NK-92 (cell line): ENCODE measurements around the gene AP3S1.
"Not testable (repeated sequence)": the region's sequence is repeated elsewhere in the genome, so short reads cannot be mapped to it uniquely, and the experiment has no call there.

Experiments
- DNase-seq: peaks from one replicate; lab custom pipeline; 2025; ENCODE audit not compliant: unreplicated experiment; lab: John Stamatoyannopoulos, UW

AP3S1 gene

GRCh38 chr5:115824983-115825382 lies 16.8 kb upstream of the AP3S1 start:
- not testable (repeated sequence) for DNase-seq

GRCh38 chr5:115825948-115826347 lies 15.8 kb upstream of the AP3S1 start:
- DNase-seq, result no peak

- no peak for DNase-seq
Measured at GRCh38 chr5:115829913-115830312, 11.8 kb upstream of the AP3S1 start.

DNA sequence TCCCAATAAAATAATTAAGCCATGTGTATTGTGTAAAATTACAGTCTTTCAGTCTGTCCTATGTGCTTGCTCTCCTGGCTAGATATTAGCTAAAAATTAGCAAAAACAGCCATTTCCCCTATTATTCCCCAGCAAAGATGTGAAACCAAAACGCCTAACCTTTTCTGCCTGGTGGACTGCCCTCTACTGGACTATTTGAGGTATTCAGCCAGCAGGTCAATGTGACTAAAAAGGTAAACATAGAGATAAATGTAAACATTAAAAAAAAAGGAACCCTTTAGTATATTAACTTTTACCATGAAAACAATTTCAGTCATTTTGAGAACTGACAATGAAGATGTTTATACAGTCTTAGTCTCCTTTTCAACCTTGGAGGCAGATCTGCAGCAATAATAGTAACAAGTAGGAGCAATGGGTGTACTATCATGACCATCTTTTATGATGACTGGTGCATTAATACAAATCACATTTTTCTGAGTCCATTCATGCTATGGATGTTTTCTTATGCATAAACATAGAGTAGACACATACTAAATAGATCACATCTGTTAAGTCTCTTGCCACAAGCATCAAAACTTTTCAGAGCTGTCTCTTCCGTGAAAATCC lies 10.5 kb upstream of the AP3S1 start:
- DNase-seq, result no peak

- DNase-seq, result no peak
Measured at GRCh38 chr5:115835481-115835880, 6.3 kb upstream of the AP3S1 start.

DNA sequence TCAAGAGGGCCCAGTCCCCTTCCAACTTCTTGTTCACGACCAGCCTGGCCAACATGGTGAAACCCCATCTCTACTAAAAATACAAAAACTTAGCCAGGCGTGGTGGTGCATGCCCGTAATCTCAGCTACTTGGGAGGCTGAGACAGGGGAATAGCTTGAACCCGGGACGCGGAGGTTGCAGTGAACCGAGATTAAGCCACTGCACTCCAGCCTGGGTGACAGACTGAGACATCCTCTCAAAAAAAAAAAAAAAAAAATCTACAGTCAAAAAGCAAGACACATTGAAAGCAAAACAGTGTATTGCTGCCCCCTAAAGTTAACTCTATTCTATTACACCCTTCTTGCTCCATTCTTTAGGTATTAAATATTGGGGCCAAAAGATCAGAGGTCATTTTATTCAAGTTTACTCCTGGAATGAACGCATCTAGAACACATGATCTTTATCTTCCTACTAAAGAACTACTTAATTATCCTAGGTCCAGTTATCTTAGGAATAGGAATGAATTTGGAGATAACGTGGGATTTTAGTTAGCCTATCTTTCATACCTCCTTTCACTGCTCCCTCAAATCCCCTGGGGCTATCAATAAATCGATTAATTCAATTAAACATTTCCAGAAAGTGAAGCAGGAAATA lies 2.7 kb upstream of the AP3S1 start:
- DNase-seq, result no peak

- no peak for DNase-seq
Measured at GRCh38 chr5:115840873-115841272, 862 bp upstream of the AP3S1 start.

DNA sequence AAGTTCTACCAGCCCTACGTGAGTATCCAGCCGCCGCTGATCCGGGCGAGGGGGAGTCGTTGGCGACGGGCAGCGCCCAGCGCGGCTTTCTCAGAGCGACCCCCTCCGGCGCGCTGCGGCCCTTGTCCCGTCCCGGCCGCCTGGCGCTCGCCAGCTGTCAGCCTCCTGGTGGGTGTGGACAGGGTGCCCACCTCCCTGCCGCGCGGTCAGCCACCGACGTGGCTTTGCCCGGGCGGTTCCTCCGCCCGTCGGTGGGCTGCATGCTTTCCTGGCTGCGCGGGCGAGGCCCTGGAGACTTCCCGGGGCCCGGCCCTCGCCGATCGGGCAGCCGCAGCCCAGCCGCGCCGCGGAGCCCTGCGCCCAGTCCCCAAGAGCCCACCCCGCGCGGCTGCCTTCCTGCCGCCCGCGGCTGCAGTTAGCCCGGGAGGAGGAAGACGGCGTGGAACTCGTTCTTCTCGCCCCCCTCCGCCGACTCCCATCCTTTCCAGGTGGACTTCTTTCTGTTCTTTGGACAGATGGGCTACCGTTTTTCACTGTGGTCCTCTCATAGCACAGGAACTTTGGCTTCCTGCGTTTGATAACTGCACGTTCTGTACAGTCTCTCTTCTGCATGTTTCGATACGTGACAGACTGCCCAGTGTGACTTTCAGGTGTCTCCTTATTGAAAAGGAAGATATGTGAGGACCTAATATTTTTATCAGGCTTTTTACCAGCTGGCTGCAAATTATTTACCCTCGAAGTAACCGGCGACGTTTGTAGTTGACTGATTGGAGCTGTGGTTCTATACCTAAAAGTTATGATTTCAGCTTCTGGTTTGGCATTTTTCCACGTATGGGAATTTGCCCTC lies 577 bp downstream of the AP3S1 start:
- no peak for DNase-seq

DNA sequence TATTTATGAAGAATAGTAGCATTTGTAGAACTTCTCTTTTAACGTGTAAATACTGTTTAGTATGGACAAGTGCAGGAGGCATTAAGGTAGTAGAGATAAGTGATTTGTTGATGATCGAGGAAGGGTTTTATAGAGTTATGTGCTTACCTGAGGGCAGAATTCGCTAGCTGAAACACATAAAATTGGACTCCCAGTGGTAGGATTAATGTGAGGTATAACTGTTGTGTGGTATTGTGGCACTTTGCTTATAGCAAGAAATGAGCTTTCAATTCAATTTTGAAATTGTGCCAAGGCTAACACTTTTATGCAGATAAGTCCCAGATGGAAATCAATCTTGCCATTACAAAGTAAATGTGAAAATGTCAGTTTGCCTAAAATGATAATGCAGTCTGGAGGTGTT lies 1.2 kb downstream of the AP3S1 start:
- no peak for DNase-seq

GRCh38 chr5:115843444-115844130 lies 1.9 kb downstream of the AP3S1 start:
- DNase-seq, result no peak

GRCh38 chr5:115844321-115844817 lies 2.6 kb downstream of the AP3S1 start:
- no peak for DNase-seq

DNA sequence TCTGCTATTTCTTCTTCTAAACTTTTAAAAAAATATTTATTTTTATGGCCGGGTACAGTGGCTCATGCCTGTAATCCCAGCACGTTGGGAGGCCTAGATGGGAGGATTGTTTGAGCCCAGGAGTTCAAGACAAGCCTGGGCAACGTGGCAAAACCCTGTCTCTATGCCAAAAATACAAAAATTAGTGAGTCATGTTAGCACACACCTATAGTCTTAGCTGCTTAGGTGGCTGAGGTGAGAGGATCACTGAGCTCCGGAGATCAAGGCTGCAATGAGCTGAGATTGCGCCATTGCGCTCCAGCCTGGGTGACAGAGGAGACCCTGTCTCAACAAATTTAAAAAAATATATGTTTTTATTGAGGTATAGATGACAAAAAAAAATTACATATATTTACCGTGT lies 5.6 kb downstream of the AP3S1 start:
- no peak for DNase-seq

DNA sequence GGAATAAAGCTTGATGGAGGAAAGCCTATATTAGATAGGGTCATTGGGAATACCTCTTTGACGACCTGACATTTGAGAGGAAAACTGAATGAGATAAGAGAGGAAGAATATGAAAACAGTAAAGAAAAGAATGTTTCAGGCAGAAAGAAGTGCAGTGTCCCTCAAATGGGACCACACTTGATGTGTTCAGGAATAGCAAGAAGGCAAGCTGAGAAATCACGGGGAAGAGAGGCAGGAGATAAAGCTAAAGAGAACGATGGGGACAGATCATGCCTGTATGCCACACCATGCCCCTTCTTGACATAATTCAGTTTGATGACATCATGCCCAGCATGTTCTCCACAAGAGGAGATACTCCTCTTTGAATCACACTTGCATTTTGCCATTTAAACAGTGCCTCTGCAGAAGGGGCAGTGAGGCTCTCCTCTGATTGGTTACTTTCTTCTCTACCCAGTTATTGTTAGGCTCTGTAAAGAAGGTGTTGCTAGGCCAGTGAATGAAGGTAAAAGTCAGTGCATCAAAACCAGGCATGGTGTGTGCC lies 7.6 kb downstream of the AP3S1 start:
- DNase-seq, result no peak

DNA sequence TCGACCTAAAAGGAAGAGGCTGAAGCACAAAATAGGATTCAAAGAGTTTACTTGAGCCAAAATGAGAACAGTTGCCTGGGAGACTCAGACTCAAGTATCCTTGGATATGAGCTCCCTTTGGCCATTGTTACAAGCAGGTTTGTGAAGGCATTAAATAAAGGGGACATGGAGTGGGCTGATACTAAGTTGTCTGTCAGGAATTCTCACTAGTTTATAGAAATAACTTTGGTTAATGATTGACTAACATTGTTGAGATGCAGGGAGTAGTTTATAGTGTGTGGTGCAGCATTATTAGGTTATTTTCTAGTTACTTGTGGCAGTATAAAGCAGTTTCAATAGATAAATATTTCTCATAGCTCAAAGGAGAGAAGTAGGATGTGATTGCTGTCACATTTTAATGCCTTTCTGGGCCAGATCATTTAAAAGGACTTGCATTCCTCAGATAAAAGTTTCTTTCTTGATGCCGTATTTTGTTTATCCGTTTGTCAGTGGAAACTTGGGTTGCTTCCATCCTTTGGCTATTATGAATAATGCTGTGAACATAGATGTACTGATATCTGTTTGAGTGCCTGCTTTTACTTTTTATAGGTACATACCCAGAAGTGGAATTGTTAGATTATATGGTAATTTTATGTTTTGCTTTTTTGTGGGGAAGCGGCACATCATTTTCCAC lies 9.1 kb downstream of the AP3S1 start:
- no peak for DNase-seq

DNA sequence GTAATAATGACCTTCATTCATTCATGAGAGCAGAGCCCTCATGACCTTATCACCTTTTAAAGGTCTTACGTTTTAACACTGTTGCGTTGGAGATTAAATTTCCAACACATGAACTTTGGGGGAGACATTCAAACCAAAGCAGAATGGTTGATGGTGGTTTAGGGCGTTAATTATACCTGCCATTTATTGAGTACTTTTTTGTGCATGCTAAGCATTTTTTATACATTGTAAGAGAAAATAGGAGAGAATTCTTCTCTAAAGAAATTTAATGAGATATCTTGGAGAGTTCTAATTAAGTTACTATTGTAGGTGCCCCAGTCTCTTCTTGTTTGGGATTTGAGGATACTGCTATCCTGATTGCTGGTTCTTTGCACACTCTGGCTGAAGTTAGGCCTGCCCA lies 12.4 kb downstream of the AP3S1 start:
- no peak for DNase-seq

- DNase-seq, result no peak
Measured at GRCh38 chr5:115855959-115856358, 14.2 kb downstream of the AP3S1 start.

GRCh38 chr5:115857057-115857479 lies 15.3 kb downstream of the AP3S1 start:
- DNase-seq, result no peak

DNA sequence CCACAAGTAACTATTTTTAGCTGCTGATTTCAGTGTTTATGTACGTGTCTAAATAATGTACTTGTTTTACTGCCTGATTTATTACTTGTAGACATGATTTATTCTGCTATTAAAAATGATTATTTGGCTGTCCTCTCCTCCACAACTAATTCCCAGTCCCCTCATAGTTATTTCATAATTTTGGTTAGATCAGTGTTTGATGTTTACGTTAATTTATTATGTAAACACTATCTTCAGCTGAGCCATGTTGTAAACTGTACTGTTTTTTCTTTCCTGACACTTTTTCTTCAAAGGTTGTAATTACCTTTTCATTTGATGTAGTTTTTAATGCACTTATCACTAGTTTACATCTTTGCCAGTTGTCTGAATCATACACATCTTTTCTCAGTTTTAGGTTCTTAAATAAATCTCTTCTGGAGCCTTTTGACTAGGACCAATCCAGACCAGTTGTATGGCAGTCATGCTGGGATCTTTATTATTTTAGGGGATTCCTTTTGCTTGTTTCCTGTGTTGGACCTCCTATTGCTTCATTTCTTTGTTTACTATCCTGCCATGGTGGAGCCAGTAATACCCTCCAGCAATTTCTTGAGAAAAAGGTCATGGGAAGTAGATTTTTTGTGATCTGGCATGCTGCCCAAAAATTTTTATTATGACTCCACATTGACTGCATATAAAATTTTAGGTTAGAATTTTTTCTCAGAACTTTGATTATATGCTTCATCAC lies 16.1 kb downstream of the AP3S1 start:
- DNase-seq, result no peak

- no peak for DNase-seq
Measured at GRCh38 chr5:115858396-115858795, 16.7 kb downstream of the AP3S1 start.

DNA sequence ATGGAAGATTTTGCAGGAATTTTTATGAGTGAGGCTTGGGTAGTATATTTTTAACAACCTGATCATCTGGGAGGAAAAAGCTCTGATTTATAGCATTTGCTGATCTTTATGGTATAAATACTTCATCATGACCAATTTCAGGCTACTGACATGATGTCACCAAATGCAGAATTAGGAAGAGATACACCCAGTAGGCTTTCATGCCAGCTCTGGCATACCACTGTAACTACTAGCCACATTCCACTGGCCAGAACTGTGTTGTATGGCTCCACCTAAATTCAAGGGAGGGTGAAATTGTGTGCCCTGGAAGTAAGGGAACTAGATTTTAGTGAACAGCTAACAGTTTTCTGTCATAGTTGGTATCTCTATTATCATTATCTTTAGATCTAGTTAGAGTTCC lies 17.6 kb downstream of the AP3S1 start:
- DNase-seq, result no peak
